Endothelial cell of umbilical vein (primary cell): ENCODE measurements around the gene DUSP22. TPM values are rescaled to one million over a fixed set of nuclear protein-coding genes. Genes with fewer than 3 reads are reported as not detected.

Experiments
- BruUV-seq: library from RNA; stranded (reverse); fragments of 400-500 nt; replicated peaks from 2 replicates; lab custom pipeline; 2021; lab: Mats Ljungman, UMichigan
- CTCF ChIA-PET: fragments of 300-600, 350-600 bp; sonication (Branson Sonifier 250); formaldehyde crosslinking; loops from one replicate; lab custom pipeline; 2021; ENCODE audit warnings: antibody characterized with exemption, inconsistent platforms; lab: Charles Lee
- POLR2A ChIA-PET: fragments of 300-600, 350-600 bp; sonication (Branson Sonifier 250); formaldehyde crosslinking; loops from one replicate; lab custom pipeline; 2021; ENCODE audit warnings: antibody characterized with exemption, inconsistent platforms; lab: Charles Lee
- DNase-seq: peaks from one replicate; pipeline ENCODE4 v3.0.0-alpha.2; 2011; ENCODE audit warnings: low read depth, low spot score
- FAIRE-seq: peaks from 2 replicates; lab custom pipeline; 2011; peaks lifted over from hg19 to GRCh38; lab: Jason Lieb, UNC
- H2AFZ ChIP-seq: 2 replicates; pipeline ENCODE4 v1.6.0; 2012; ENCODE audit warnings: low read depth, low read length, control low read depth, inconsistent platforms
- H3K27ac ChIP-seq: 2 replicates; pipeline ENCODE4 v1.5.1; 2011; ENCODE audit warnings: low read depth, mild to moderate bottlenecking, control low read depth, low read length, moderate library complexity; ENCODE audit not compliant: insufficient read depth
- H3K27me3 ChIP-seq, 2 experiments: 2 replicates each; pipeline versions ENCODE4 v1.6.0 to v1.6.1; 2011; ENCODE audit warnings: low read length in 2 of 2, mixed read lengths in 1 of 2; ENCODE audit not compliant: control insufficient read depth in 2 of 2, insufficient read depth in 2 of 2
- H3K36me3 ChIP-seq, 2 experiments: 2 replicates in 1 of 2; 3 replicates in 1 of 2; pipeline ENCODE4 v1.5.1; 2011; ENCODE audit warnings: low read length in 2 of 2, mild to moderate bottlenecking in 1 of 2, moderate library complexity in 1 of 2; ENCODE audit not compliant: control insufficient read depth in 2 of 2, insufficient read depth in 2 of 2; ENCODE audit errors: extremely low read depth in 1 of 2
- H3K4me1 ChIP-seq: 3 replicates; pipeline ENCODE4 v1.5.1; 2011; ENCODE audit warnings: mild to moderate bottlenecking, low read length; ENCODE audit not compliant: control insufficient read depth, insufficient read depth; ENCODE audit errors: extremely low read depth
- H3K4me2 ChIP-seq: 2 replicates; pipeline ENCODE4 v1.6.1; 2011; ENCODE audit warnings: low read length, control low read depth, mixed read lengths; ENCODE audit not compliant: insufficient read depth
- H3K4me3 ChIP-seq, 3 experiments: fragments of 200-600 bp in 1 of 3; sonication (generic), shearing (Covaris generic) in 1 of 3; replicated peaks in 1 of 3; 2 replicates each; pipeline ENCODE4 v1.5.1; 2011 to 2016; ENCODE audit warnings: control low read depth in 3 of 3, low read length in 3 of 3, mild to moderate bottlenecking in 2 of 3, inconsistent platforms in 1 of 3, low read depth in 1 of 3, moderate library complexity in 1 of 3; ENCODE audit not compliant: insufficient read depth in 1 of 3
- H3K79me2 ChIP-seq: 2 replicates; pipeline ENCODE4 v1.6.0; 2012; ENCODE audit warnings: low read length, inconsistent platforms; ENCODE audit not compliant: control insufficient read depth, insufficient read depth
- H3K9ac ChIP-seq: replicated peaks from 2 replicates; pipeline ENCODE3; 2011; ENCODE audit warnings: low read length, control low read depth; ENCODE audit not compliant: insufficient read depth; ENCODE audit errors: extremely low read depth
- H3K9me1 ChIP-seq: replicated peaks from 3 replicates; pipeline ENCODE4 v1.6.0; 2011; ENCODE audit warnings: mild to moderate bottlenecking, low read length; ENCODE audit not compliant: control insufficient read depth, insufficient read depth; ENCODE audit errors: extremely low read depth
- H3K9me3 ChIP-seq: replicated peaks from 2 replicates; pipeline ENCODE4 v1.5.1; 2012; ENCODE audit warnings: low read length, inconsistent platforms; ENCODE audit not compliant: control insufficient read depth, insufficient read depth
- H4K20me1 ChIP-seq: replicated peaks from 2 replicates; pipeline ENCODE3; 2011; ENCODE audit warnings: mild to moderate bottlenecking, low read length; ENCODE audit not compliant: control insufficient read depth, insufficient read depth; ENCODE audit errors: extremely low read depth
- CTCF ChIP-seq, 2 donors: IDR thresholded peaks; 1 replicate in 1 of 2; 2 replicates in 1 of 2; pipeline ENCODE4 v1.5.1; 2011; ENCODE audit warnings: low read length in 2 of 2, mild to moderate bottlenecking in 2 of 2, moderate library complexity in 2 of 2, control low read depth in 1 of 2, inconsistent platforms in 1 of 2, low read depth in 1 of 2; ENCODE audit not compliant: insufficient read depth in 1 of 2; ENCODE audit errors: extremely low read depth in 1 of 2
- EZH2 ChIP-seq: IDR thresholded peaks from 2 replicates; pipeline ENCODE4 v1.6.1; 2012; ENCODE audit warnings: borderline replicate concordance, low read depth, mild to moderate bottlenecking, moderate library complexity, low read length, inconsistent platforms; ENCODE audit not compliant: severe bottlenecking
- FOS ChIP-seq: IDR thresholded peaks from 2 replicates; pipeline ENCODE4 v1.6.1; 2011; ENCODE audit warnings: mild to moderate bottlenecking, low read length, moderate library complexity, borderline replicate concordance; ENCODE audit not compliant: insufficient read depth
- GATA2 ChIP-seq: IDR thresholded peaks from 2 replicates; pipeline ENCODE4 v1.7.0; 2011; ENCODE audit warnings: low read depth, mild to moderate bottlenecking, moderate library complexity, mixed read lengths, low read length; ENCODE audit not compliant: insufficient read length, insufficient read depth
- JUN ChIP-seq: IDR thresholded peaks from 2 replicates; pipeline ENCODE4 v1.6.1; 2011; ENCODE audit warnings: borderline replicate concordance, low read depth; ENCODE audit not compliant: insufficient read length, insufficient read depth
- MAX ChIP-seq: IDR thresholded peaks from 2 replicates; pipeline ENCODE4 v1.6.1; 2011; ENCODE audit not compliant: insufficient read depth, insufficient read length
- MYC ChIP-seq: IDR thresholded peaks from one replicate; pipeline ENCODE4 v1.6.1; 2011; ENCODE audit warnings: mild to moderate bottlenecking, low read depth, low read length
- POLR2A ChIP-seq: IDR thresholded peaks from 2 replicates; pipeline ENCODE4 v1.6.1; 2012; ENCODE audit warnings: low read depth, mild to moderate bottlenecking, control low read depth, low read length
- POLR2AphosphoS5 ChIP-seq: IDR thresholded peaks from 2 replicates; pipeline ENCODE4 v1.6.1; 2012; ENCODE audit warnings: low read depth, mild to moderate bottlenecking, control low read depth, low read length, moderate library complexity; ENCODE audit not compliant: insufficient read depth
- dilution Hi-C: fragments of 300-500 bp; cut with MboI; formaldehyde crosslinking; loops from one replicate; pipeline ENCODE4 v1.15.0; 2019; ENCODE audit warnings: low sequenced_read_pairs; ENCODE audit not compliant: extremely low pct_ligation_motif_present
- intact Hi-C: fragments of 100-400 bp; cut with micrococcal nuclease; formaldehyde crosslinking; loops from one replicate; pipeline ENCODE4 v1.10.0; 2022
- polyA plus RNA-seq, 4 experiments: library from polyadenylated mRNA; depleted of rRNA in 3 of 4; stranded (reverse) in 3 of 4; unstranded in 1 of 4; fragments of >200 nt; gene quantifications; 2 replicates each; pipeline versions ENCODE4 v1.2.1 to v1.2.3, GENCODE V29; 2011 to 2012; ENCODE audit warnings: missing spikeins in 1 of 4
- total RNA-seq: library from RNA; stranded (reverse); gene quantifications from 2 replicates; pipeline ENCODE4 v1.2.3, GENCODE V29; 2021

Gene DUSP22
- total and polyA plus RNA-seq, 2 donors (not counting 3 experiments of a cell fraction or from before 2014, with no cell fraction given): 23.2 to 33.9 TPM

GRCh38 chr6:278494-278893 is 13.8 kb upstream of the DUSP22 start:
- dilution Hi-C loops: no loop called here
- Histone ChIP-seq H3K79me2 (no peaks in the 10 kb centered on the region), H3K9me3 (no peaks in the 10 kb centered on the region), H3K27me3 (peaks cover 2% of the 10 kb centered on the region in 2 experiments), H3K27ac (no peak overlapping the region), H3K4me2 (no peak overlapping the region), H3K4me3 (no peak overlapping the region), H3K4me1 (no peaks in the 10 kb centered on the region), H3K9me1 (no peaks in the 10 kb centered on the region), H4K20me1 (no peaks in the 10 kb centered on the region), H2AFZ (no peak overlapping the region), H3K9ac (no peak overlapping the region), H3K36me3 (no peaks in the 10 kb centered on the region)
- DNase-seq (no peak), FAIRE-seq (no peak)
- intact Hi-C loops: no loop called here
- ChIA-PET POLR2A (no interaction called here), CTCF (no interaction called here)
- no TSS peak for BruUV-seq
- TF ChIP-seq MYC: no peak
- no peak for TF ChIP-seq EZH2
- no peak for TF ChIP-seq POLR2AphosphoS5
- no peak for TF ChIP-seq GATA2
- no peak for TF ChIP-seq CTCF (IDR thresholded peaks at IDR 0.05; ENCODE audit: extremely low read depth in 1 of 2, insufficient read depth in 1 of 2, low read depth in 1 of 2, low read length in 2 of 2)
- TF ChIP-seq FOS: no peak
- TF ChIP-seq POLR2A: no peak
- TF ChIP-seq MAX: no peak
- no peak for TF ChIP-seq JUN
